GM12872 (cell line): ENCODE data around the gene SEPTIN8.

ENCODE experiments used
- TF ChIP-seq, protein P1 (sequence below): IDR thresholded peaks from 3 replicates; pipeline ENCODE4 v1.5.1; 2011; ENCODE audit warnings: low read depth, mild to moderate bottlenecking, low read length, moderate library complexity; ENCODE audit not compliant: insufficient read depth

The SEPTIN8 gene

DNA sequence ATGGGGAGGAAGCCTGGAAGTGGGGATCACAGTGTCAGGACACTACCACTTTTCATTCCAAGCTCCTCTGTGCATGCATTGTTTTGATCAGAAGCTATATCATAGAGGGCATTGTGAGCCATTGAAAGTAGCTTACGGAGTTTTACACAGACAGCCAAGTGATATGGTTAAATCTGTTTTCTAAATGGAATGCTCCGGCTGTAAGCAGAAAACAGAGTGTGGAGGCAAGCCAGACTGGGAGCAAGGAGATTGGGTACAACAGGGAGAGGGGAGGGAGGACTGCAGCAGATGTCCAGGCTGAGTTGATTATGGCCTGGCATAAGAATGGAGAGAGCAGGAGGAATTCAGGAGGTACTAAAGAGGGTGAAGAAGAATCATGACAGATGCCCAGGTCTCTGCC is 20.6 kb upstream of the SEPTIN8 start:
- TF ChIP-seq, protein P1, sequence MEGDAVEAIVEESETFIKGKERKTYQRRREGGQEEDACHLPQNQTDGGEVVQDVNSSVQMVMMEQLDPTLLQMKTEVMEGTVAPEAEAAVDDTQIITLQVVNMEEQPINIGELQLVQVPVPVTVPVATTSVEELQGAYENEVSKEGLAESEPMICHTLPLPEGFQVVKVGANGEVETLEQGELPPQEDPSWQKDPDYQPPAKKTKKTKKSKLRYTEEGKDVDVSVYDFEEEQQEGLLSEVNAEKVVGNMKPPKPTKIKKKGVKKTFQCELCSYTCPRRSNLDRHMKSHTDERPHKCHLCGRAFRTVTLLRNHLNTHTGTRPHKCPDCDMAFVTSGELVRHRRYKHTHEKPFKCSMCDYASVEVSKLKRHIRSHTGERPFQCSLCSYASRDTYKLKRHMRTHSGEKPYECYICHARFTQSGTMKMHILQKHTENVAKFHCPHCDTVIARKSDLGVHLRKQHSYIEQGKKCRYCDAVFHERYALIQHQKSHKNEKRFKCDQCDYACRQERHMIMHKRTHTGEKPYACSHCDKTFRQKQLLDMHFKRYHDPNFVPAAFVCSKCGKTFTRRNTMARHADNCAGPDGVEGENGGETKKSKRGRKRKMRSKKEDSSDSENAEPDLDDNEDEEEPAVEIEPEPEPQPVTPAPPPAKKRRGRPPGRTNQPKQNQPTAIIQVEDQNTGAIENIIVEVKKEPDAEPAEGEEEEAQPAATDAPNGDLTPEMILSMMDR: no peak

DNA sequence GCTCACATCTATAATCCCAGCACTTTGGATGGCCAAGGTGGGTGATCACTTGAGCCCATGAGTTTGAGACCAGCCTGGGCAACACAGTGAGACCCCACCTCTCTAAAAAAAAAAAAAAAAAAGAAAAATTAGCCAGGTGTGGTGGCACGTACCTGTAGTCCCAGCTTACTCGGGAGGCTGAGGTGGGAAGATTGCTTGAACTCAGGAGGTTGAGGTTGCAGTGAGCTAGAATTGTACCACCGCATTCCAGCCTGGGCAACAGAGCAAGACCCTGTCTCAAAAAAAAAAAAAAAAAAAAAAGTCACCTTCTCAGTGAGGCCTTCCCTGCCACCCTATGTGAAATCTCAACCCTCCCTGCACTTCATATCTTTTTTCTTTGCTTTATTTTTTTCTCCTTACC is 14.0 kb upstream of the SEPTIN8 start:
- TF ChIP-seq, protein P1: no peak

DNA sequence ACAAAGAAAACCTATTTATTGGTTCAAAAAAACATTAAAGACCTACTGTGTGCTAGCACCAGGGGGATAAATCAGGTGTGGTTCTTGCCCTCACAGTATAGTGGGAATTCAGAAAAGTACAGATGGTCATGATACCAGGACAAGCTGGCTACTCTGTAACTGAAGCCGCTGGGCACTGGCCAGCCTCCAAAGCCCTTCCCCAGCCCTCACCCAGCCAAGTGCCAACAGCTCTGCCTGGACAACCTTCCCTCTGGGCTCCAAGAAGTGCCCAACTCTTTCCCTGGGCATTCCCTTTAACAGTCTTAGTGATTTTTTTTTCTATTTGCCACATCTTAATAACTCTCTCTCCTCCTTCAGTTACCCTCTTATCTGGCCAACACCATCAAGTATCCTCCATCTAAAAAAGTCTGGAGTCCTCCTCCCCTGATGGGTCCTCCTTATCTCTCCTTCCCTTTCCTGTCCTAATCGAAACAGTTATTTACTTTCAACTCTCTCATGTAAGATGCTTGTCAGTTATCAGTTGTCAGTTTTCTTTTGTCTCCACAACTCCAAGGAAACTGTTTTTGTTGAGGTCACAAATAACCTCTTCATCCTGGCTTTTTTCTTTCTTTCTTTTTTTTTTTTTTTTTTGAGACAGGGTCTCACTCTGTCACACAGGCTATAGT is 13.3 kb upstream of the SEPTIN8 start:
- TF ChIP-seq, protein P1: no peak

DNA sequence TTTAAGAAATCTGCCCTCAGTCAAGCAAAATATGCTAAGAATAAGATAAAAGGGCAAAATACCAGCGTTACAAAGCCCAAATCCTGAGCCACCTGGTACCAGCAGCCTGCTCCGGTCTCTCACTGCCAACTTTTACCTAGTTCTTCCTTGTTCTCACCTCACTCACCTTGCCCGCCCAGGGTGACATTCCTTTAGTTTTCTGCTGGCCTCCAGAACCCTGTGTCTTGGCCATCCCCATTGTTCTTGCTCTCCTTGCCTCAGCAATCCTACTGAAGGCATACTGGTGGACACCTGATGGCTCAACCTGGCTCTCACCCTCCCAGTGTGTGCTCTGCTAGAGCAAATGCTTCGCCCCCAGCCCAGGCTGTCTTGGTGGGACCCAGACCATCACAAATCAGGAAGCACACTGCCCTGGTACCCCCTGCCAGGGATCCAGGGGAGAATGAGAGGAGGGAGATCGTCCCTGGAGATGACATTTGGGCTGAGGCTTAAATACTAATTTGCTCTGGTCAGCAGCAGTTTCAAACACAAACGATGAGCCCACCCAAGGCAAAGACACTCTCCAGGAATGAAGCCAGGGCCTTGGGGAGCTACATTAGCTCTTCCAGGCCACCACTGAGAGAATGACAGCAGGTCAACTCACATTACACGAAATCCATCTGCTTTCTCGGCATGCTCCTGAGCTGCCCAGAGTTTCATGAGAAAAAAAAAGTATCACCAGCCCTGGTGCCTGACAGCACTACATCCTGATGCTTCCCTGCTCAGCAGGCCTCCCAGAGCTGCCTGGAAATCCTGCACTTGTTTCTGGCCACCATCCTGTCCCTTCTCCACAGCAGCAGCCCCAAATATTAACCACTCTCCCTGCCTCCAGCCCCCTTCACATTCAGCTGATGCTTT is 12.2 kb upstream of the SEPTIN8 start:
- TF ChIP-seq, protein P1: no peak

DNA sequence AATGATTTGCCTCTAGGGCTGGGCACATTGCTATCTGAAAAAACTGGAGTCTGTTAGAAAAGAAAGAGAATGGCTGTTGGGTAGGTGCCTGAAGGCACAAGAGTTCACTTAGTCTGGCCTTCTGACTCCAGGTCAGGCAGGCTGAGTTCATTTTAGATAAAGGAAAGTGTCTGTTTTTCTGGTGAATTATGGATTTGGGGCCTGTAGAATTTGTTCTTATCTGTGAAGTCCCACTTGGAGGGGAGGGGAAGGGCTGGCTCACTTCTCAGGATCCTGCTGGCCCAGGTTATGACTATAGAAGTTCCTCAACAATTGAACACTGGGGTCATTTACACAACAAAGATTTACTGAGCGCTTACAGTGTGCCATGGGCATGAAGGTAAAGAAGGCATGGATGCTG is 11.5 kb upstream of the SEPTIN8 start:
- TF ChIP-seq, protein P1: no peak

DNA sequence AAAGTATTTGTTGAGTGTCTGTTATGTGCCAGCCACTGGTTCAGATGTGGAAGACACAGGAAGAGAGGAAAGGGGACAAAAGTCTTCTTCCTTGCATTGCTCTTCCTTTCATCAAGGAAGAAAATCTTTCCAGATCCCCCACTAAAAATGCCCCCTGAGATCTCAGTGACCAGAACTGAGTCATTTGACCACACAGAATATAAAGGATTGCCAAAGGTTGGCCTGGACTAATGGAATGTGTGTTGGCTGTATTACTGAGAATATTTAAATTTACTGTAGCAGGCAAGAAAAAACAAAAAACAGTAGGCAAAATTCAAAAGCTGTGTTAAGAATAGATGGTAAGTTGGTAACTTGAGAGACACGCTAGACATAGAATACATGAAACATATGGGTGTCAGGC is 10.0 kb upstream of the SEPTIN8 start:
- TF ChIP-seq, protein P1: no peak

DNA sequence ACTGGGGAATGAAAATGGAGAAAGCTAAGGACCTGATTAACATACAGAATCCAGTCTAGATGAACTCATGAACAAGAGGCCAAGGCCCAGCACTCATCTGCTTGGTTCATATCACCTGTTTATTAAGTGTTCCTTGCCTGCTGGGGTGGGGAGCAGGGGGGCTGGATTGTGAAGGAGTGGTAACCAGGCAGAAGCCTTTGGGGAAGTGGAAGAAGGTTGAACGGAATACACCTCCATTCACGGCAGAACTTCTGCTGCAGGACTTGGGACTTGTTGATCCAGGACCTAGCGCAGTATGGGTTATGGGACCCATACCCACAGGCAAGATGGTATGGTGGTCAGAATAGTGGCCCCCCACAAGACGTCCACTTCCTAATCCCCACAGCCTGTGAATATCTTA is 8.8 kb upstream of the SEPTIN8 start:
- TF ChIP-seq, protein P1: no peak
